ENCODE measurements around the gene ATOH8.

Gene ATOH8

DNA sequence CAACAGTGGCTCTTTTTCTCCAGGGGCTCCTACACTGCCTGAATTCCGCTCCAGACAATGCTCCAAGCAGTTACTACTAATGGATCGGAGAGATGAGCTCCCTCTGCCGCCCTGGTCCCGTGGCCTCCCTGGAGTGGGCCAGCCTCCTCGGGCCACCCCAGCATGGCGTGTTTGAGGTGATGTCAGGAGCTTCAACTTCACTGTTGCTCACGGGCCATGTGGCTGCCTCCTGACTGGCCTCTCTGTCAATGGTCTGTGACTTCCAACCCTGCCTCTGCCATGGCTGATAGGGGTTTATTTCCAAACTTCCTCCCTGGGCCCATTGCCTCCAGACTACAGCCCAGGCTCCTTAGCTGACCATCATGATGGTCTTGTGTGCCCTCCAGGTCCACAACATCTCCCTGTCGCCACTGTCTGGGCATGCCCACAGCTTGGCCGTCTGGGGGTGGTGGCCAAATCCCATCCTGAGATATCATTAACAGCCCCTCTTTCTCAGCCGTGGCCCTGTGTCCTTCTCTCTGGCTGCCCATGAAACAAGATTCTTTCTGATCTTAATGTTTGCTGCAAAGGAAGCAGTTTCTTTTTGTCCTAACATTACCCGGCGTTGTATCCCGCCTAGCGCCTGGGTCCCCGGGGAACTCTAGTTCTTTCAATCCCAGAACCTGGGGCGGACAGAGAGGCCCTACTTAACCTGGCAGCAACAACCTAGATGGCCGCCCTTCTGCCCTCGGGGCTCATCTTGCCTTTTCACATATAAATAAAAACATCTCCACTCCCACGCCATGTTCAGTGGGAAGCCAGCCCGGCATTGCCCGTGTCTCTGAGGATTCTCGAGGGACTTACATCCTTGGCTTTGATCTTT lies 38.1 kb downstream of the ATOH8 start:
- H3K27ac ChIP-seq = peak overlapping the region; percentile 69 to 85

DNA sequence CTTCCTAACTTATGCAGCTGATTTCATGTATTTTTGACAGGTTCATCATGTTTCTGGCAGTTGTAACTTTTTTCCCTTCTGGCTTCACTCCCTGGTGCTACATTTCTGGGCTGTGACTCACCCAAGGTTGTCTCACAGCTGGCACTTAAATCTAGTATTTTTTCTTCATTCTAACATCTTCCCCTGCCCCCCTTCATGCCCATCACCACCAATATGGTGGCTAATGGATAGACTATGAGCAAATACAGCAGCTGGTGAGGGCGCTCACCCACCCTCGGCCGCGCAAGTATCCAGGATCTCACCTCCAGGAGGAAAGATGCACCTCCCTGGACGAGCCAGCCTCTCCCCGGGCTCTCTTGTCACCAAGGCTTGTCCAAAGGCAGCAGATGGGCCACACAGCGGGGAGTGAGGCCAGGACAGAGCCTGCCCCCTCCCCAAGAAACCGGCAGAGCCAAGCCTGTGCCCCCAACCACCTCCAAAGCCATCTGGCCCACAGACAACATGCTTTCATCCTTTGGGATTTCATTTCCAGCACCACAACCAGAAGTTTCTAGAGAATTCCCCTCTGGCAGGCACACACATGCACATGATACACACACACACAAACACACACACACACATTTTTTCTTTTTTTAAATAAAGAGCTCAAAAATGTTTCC lies 39.1 kb downstream of the ATOH8 start:
- TF ChIP-seq, protein P1, sequence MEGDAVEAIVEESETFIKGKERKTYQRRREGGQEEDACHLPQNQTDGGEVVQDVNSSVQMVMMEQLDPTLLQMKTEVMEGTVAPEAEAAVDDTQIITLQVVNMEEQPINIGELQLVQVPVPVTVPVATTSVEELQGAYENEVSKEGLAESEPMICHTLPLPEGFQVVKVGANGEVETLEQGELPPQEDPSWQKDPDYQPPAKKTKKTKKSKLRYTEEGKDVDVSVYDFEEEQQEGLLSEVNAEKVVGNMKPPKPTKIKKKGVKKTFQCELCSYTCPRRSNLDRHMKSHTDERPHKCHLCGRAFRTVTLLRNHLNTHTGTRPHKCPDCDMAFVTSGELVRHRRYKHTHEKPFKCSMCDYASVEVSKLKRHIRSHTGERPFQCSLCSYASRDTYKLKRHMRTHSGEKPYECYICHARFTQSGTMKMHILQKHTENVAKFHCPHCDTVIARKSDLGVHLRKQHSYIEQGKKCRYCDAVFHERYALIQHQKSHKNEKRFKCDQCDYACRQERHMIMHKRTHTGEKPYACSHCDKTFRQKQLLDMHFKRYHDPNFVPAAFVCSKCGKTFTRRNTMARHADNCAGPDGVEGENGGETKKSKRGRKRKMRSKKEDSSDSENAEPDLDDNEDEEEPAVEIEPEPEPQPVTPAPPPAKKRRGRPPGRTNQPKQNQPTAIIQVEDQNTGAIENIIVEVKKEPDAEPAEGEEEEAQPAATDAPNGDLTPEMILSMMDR (IDR thresholded peaks at IDR 0.05) = no peak
- Histone ChIP-seq H3K27ac (peak overlapping the region; percentile 69 to 85), H3K4me3 (no peak overlapping the region), H3K4me1 (peaks cover 0 to 92% (median 70%) of the 10 kb centered on the region in 4 donors), H3K36me3 (peaks cover 8 to 30% (median 15%) of the 10 kb centered on the region in 3 donors), H3K9me3 (no peaks in the 10 kb centered on the region), H3K27me3 (no peaks in the 10 kb centered on the region)
- intact Hi-C loops (cut with DNase I; ENCODE audit: low total_unique reads) = loop anchor here (10.0 kb wide), 1 partner anchor 48 kb away; no protein-coding TSS in a partner anchor
- peak; percentile 46 to 75 for DNase-seq

More for the DNA sequence above, 38.1 kb downstream of the ATOH8 start:
- TF ChIP-seq, protein P1 (IDR thresholded peaks at IDR 0.05) = no peak
- intact Hi-C loops (cut with DNase I; ENCODE audit: low total_unique reads) = loop anchor here (10.0 kb wide), 1 partner anchor 47 kb away; no protein-coding TSS in a partner anchor
- peak; percentile 48 to 77 for DNase-seq
- H3K9me3 ChIP-seq = no peaks in the 10 kb centered on the region
- peaks cover 0 to 92% (median 69%) of the 10 kb centered on the region in 4 donors for H3K4me1 ChIP-seq
- no peak overlapping the region for H3K4me3 ChIP-seq
- peaks cover 16 to 40% (median 25%) of the 10 kb centered on the region in 3 donors for H3K36me3 ChIP-seq
- no peaks in the 10 kb centered on the region for H3K27me3 ChIP-seq

DNA sequence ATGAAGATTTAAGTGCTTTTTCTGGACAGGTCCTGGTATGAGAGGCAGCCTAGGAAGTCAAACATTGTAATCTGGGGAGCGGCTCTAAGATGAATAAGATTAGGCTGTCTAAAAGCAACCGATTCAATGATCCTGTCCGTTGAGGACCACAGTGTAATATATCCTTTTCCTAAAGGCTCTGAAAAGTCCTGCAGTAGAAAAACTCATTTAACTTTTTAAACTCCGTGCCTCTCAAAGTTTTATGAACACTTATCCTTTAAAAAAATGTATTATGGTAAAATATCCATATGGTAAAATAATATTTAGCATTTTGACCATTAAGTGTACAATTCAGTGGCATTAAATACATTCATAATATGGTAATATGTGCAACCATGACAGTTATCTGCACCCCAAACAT lies 39.8 kb downstream of the ATOH8 start:
- TF ChIP-seq, protein P1 (IDR thresholded peaks at IDR 0.05) = no peak
- peaks cover 2 to 23% (median 8%) of the 10 kb centered on the region in 3 donors for H3K36me3 ChIP-seq
- peaks cover 0 to 87% (median 70%) of the 10 kb centered on the region in 4 donors for H3K4me1 ChIP-seq
- no peaks in the 10 kb centered on the region for H3K9me3 ChIP-seq
- H3K4me3 ChIP-seq = no peak overlapping the region
- intact Hi-C loops (cut with DNase I; ENCODE audit: low total_unique reads) = loop anchor here (10.0 kb wide), 1 partner anchor 49 kb away; no protein-coding TSS in a partner anchor
- H3K27ac ChIP-seq = peak overlapping the region; percentile 69 to 85
- H3K27me3 ChIP-seq = no peaks in the 10 kb centered on the region
- DNase-seq = no peak

DNA sequence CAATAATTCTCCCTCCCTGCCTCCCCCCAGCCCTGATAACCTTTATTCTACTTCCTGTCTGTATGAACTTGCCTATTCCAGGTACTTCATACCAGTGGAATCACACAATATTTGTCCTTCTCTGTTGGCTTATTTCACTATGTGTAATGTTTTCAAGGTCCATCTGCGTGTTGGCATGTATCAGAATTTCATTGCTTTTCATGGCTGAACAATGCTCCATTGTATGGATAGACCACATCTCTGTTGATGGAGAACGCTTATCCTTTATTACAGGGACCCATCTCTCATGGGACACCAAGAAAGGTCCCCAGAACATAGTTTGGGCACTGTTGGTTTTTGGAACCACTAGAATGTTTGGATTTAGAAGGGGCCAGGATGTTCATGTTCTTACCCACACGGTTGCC lies 40.2 kb downstream of the ATOH8 start:
- intact Hi-C loops (cut with DNase I; ENCODE audit: low total_unique reads) = loop anchor here (10.0 kb wide), 1 partner anchor 49 kb away; no protein-coding TSS in a partner anchor
- Histone ChIP-seq H3K36me3 (peaks cover 0 to 19% (median 4%) of the 10 kb centered on the region in 3 donors), H3K9me3 (no peaks in the 10 kb centered on the region), H3K27ac (peak overlapping the region; percentile 69 to 85), H3K27me3 (no peaks in the 10 kb centered on the region), H3K4me1 (peaks cover 0 to 84% (median 70%) of the 10 kb centered on the region in 4 donors), H3K4me3 (no peak overlapping the region)
- TF ChIP-seq, protein P1 (IDR thresholded peaks at IDR 0.05) = no peak
- no peak for DNase-seq

DNA sequence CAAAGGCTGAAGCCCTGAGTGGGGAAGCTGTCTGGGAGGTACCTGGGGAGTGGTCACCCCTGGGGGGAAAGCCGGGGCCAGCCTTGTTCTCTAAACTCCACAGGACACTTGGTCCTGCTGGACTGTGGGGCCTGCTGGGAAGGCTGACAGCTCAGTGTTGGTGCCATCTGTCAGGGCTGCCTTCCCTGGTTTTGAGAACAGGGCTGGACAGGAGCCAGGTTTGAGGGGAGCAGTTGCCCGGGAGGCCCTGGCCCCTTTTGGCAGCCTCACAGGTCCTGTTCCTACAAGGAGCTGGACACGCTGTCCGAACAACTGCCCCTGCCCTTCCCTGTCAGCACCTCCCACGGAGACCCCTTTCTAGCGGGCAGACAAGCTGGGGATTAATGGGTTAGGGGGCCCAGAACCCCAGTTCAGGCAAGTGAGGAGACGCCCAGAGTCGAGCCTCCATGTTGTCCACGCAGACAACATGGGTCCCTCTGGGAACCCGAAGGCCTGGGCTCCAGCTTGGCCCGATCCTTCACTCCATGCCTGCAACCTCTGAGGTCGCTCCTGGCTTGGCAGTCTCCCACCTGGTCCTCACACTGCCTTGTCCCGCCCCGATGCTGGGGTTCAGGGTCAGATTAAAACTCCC lies 40.8 kb downstream of the ATOH8 start:
- Histone ChIP-seq H3K4me1 (peaks cover 0 to 81% (median 70%) of the 10 kb centered on the region in 4 donors), H3K4me3 (no peak overlapping the region), H3K36me3 (peaks cover 0 to 13% (median 0%) of the 10 kb centered on the region in 3 donors), H3K27ac (peak overlapping the region; percentile 69 to 85), H3K9me3 (no peaks in the 10 kb centered on the region), H3K27me3 (no peaks in the 10 kb centered on the region)
- TF ChIP-seq, protein P1 (IDR thresholded peaks at IDR 0.05) = no peak
- intact Hi-C loops (cut with DNase I; ENCODE audit: low total_unique reads) = loop anchor here (10.0 kb wide), 1 partner anchor 50 kb away; no protein-coding TSS in a partner anchor
- peak; percentile 24 to 74 for DNase-seq

All from tibial artery (tissue), 4 donors.